Mucosa of stomach (tissue), 1 donor: Measurements from ENCODE around the gene REEP1.

Source experiments
- H3K27me3 ChIP-seq: one replicate; pipeline ENCODE4 v1.7.0; 2013; ENCODE audit warnings: mild to moderate bottlenecking, low read length; ENCODE audit not compliant: control insufficient read depth, insufficient read depth
- H3K36me3 ChIP-seq: one replicate; pipeline ENCODE4 v1.7.0; 2013; ENCODE audit warnings: low read length; ENCODE audit not compliant: control insufficient read depth, insufficient read depth
- H3K4me1 ChIP-seq: one replicate; pipeline ENCODE4 v1.7.0; 2013; ENCODE audit warnings: mild to moderate bottlenecking, low read length; ENCODE audit not compliant: control insufficient read depth, insufficient read depth
- H3K4me3 ChIP-seq: one replicate; pipeline ENCODE4 v1.7.0; 2013; ENCODE audit warnings: low read length
- H3K9ac ChIP-seq: one replicate; pipeline ENCODE4 v1.7.0; 2013; ENCODE audit warnings: mild to moderate bottlenecking, low read length, moderate library complexity
- H3K9me3 ChIP-seq: one replicate; pipeline ENCODE4 v1.7.0; 2013; ENCODE audit warnings: mild to moderate bottlenecking, low read length, moderate library complexity; ENCODE audit not compliant: control insufficient read depth
- donor health status: Pancreatic carcinoma.

The REEP1 gene

DNA sequence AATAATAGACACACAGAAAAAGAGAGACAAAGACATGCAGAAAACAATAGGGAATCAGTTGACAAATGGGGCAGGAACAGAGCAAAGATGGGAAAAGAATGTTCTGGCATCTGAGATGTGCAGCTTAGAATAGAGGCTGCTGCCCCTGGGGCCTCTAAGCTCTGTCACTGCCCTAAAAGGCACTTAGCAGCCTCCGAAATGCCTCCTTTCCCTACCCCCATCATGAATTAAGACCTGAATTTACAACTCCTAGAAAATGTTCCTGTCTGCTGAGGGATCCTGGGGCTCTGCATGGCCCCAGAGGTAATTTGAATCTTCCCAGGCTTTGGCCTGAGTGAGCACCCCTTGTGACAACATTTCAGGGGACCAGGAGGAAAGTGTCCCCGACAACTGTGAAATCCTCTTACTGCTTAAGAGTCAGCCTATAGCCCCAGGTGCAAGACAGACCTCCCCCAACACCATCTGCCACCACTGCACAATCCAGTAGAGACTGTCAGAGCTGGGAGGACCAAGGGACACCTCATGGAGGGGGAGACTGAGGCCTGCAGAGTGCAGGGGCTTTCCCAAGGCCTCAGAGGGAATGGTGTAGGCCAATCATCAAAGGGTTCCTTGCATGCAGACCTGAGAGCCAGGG is 113.4 kb downstream of the REEP1 start:
- no peak overlapping the region for H3K9ac ChIP-seq
- H3K27me3 ChIP-seq, result no peaks in the 10 kb centered on the region
- H3K4me1 ChIP-seq, result peaks cover 10% of the 10 kb centered on the region

DNA sequence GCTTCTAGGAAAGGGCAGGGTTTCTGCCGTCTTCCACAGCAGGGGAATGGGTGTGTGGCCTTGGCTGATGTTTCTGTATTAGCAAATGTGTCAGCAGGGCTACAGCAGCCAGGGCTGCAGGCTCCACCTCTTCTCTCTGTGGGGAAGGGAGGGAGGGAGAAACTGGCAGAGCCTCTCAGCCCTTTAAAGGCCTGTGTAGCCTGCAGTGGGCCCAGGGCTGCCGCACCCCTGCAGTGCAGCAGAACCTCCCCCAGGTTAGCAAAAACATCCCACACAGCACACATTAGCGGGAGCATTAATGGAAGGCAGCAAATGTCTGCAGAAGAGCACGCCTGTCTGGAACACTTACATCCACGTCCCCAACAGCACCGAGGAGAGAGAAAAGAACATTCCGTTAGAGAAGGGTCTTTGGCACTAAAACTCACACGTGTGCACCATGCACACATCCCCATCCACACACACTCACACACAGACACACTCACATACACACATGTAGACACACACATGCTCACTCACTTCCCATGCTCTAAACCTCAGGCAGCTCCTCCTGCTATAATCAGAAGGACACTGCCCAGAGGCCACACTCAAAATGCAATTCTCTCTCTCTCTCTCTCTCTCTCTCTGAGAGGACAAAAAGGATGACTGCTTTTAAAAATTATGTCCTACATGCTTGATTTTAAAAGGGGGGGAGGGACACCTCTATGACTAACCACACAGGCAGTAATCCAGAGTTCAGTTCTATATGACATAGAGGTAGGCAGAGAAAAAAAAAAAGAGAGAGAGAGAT is 114.1 kb downstream of the REEP1 start:
- Histone ChIP-seq H3K4me1 (peaks cover 10% of the 10 kb centered on the region), H3K9ac (no peak overlapping the region)

More for the DNA sequence above, 113.4 kb downstream of the REEP1 start:
- no peak overlapping the region for H3K4me3 ChIP-seq
- no peaks in the 10 kb centered on the region for H3K36me3 ChIP-seq
- no peaks in the 10 kb centered on the region for H3K9me3 ChIP-seq

DNA sequence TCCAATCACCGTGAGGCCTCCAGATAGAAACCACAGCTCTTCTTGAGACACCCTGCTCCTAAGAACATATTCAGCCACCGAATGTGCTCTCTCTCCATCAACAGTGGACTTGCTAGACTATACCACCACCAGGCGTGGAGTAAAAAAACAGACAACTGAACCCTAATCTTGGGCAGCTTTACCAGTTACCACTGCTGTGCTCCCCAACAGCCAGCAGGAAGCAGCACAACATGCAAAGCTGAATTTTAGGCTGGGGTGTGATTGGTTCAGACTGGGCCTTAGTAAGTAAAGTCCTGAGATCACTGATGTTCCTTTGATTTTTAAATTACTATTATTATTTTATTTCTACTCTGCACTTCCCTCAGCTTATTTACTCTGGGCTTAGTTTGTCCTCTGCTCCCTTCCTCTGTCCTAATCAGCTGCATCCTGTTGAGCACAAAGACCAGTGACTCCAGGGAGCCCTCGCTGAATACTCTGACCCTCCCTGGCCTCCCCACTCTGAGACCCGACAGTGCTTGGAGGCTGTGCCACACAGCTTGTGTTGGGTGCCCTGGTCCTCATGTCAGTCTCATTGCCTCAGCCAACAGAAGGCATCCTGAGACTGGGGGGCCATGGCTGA is 116.3 kb downstream of the REEP1 start:
- no peak overlapping the region for H3K4me3 ChIP-seq
- H3K4me1 ChIP-seq, result peaks cover 10% of the 10 kb centered on the region
- H3K9ac ChIP-seq, result no peak overlapping the region
- H3K36me3 ChIP-seq, result no peaks in the 10 kb centered on the region
- no peaks in the 10 kb centered on the region for H3K9me3 ChIP-seq
- no peaks in the 10 kb centered on the region for H3K27me3 ChIP-seq

More for the DNA sequence above, 114.1 kb downstream of the REEP1 start:
- H3K4me3 ChIP-seq, result no peak overlapping the region
- no peaks in the 10 kb centered on the region for H3K27me3 ChIP-seq
- no peaks in the 10 kb centered on the region for H3K9me3 ChIP-seq
- H3K36me3 ChIP-seq, result no peaks in the 10 kb centered on the region

DNA sequence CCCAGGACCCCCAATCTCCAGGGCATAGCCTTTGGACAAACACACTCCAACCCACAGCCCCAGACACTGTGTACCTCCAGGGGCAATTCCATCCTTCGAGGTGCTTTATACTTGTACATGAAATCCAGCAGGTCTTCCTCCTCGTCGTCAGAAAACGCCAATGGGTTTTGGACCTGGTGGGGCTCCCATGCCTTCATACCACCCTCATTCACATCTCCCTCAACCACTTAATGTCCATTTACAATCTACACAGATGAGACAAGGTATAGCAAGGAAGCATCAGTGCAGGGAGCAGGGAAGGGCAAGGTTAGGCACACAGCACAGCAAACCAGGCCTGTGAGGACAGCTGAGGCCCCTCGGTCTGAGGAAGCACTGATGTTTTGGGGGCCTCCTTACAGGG is 117.5 kb downstream of the REEP1 start:
- Histone ChIP-seq H3K36me3 (no peaks in the 10 kb centered on the region), H3K4me3 (no peak overlapping the region), H3K9ac (no peak overlapping the region), H3K4me1 (peaks cover 16% of the 10 kb centered on the region), H3K9me3 (no peaks in the 10 kb centered on the region), H3K27me3 (no peaks in the 10 kb centered on the region)

DNA sequence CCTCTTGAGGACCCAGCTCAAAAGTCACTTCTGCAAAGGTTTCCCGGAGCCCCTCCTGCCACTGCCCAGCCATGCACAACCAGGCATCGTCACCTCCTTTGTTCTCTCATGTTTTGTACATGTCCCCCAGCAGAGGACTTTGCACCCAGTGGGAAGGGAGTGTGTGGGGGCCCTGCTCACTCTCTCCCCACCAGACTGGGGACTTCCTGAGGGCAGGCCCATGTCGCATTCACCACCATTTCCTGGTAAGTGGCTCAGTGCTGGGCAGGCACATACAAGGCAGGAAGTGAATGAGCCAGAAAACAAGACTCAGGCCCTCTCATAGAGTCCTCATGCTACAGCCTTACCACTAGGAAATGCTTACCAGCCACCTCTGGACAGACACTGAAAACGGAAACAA is 119.3 kb downstream of the REEP1 start:
- H3K27me3 ChIP-seq, result no peaks in the 10 kb centered on the region
- no peaks in the 10 kb centered on the region for H3K36me3 ChIP-seq
- H3K4me3 ChIP-seq, result no peak overlapping the region
- H3K4me1 ChIP-seq, result peaks cover 26% of the 10 kb centered on the region
- no peak overlapping the region for H3K9ac ChIP-seq
- H3K9me3 ChIP-seq, result no peaks in the 10 kb centered on the region

DNA sequence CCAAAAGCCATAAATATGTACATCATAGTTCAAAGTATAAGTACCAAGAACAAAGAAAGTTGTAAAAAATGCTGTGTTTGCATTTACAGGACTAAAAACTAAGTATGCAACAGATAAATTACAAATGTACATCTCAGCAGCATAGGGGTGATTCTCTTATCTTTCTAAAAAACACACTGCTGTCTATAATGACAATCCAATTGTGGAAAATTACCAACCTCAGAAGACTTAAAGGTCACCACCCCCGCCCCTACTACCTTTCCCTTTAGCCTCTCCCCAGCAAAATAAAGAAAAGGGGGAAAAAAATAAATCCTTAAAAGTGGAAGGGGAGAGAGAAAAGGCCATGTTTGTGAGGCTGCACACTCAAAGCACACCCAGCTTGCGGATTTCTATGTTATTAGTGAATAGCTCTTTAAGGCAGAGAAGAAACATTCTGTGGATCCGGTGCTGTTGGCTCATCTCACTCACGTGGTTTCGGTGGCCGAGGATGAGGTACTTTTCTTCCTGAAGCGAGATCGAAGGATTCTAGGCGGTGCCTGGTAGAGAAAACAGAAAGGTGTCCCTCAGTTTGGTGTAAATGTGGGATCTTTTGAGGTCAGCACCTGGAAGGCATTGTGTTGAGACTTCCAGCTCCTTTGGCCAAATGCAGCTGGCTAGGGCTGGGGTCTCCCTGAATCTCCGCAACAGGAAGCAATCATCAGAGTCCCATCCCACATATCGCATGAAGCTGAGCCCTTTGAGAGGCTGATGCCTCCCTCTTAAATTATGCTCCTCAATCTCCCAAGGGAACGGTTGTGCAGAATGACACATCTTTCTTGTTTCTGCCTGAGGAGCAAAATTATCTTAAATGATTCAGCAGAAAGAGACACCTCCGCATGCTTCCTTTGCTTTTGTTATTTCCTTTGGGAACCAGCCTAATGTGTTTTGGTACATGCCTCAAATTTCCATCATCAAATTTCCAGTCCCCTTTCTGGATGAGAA is 120.6 kb downstream of the REEP1 start:
- Histone ChIP-seq H3K9ac (no peak overlapping the region), H3K36me3 (no peaks in the 10 kb centered on the region), H3K4me1 (peaks cover 23% of the 10 kb centered on the region), H3K9me3 (no peaks in the 10 kb centered on the region), H3K4me3 (no peak overlapping the region), H3K27me3 (no peaks in the 10 kb centered on the region)

DNA sequence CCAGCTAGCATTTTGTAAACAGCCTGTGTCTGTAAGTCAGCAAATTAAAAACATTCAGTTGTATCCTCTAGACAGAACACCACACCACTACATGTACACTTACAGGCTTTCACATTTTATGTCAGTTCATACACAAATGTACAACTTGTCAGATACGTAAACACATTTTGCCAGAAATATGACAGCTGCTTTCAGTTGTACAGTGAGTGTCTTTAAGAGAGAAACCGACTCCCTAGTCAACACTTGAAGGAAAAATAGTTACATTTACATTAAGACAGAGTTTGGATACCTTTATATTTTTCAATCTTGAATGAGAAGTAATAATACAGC is 123.0 kb downstream of the REEP1 start:
- Histone ChIP-seq H3K4me1 (peaks cover 32% of the 10 kb centered on the region), H3K4me3 (no peak overlapping the region), H3K27me3 (no peaks in the 10 kb centered on the region), H3K9me3 (no peaks in the 10 kb centered on the region), H3K9ac (no peak overlapping the region), H3K36me3 (no peaks in the 10 kb centered on the region)

DNA sequence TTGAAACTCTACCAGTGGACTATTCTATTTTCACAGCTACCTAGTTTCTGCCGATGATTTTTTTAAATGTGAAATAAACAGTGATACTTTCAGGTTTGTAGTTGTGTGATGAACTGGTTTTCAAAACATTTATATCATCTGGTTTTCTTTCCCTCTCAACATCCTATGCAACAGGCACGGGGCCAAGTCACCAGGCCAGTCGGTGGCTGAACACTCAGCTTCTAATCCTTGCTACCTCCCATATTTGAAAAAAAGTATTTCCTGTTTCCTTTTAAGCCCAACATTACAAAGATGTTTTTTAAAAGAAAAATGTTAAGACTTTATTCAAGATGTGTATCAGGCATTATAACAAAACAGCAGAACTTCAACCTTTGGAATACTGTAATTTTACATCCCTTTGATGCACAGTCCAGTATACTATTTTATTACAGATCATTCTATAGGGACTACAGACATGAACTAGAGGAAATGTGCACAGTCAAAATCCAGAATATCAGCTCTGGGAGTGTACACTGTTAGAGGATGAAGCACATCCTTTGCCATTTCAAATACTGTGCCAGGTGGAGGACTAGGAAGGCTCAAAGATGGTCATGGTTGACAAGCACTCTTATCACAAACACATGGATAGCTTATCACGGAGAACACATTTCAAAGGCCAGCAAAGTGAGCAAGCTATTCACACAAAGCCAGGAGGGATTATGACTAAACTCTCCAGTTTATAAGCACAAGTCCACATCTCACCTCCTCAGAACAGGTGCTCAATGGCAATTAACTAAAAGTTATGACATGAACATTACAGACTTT is 123.5 kb downstream of the REEP1 start:
- no peaks in the 10 kb centered on the region for H3K36me3 ChIP-seq
- H3K27me3 ChIP-seq, result no peaks in the 10 kb centered on the region
- H3K9ac ChIP-seq, result no peak overlapping the region
- H3K4me3 ChIP-seq, result no peak overlapping the region
- H3K9me3 ChIP-seq, result no peaks in the 10 kb centered on the region
- H3K4me1 ChIP-seq, result peaks cover 32% of the 10 kb centered on the region

DNA sequence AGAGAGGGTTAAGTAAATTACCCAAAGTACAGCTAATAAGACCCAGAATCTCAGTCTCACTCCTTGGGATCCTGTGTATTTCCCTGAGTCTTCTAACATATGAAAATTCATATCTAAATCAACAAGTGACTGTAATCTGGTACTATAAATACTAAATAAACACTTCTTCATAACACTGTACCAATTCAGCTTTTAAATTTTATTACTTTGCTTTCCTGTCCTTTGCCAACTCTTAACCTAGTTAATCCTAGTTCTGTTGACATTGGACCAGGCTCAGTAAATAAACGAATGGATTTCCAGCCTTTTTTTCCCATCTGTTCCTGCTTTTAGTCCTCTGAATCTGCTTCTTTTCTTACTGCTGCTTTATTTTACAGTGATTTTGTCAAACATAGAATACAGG is 124.4 kb downstream of the REEP1 start:
- no peaks in the 10 kb centered on the region for H3K36me3 ChIP-seq
- no peak overlapping the region for H3K4me3 ChIP-seq
- no peak overlapping the region for H3K9ac ChIP-seq

DNA sequence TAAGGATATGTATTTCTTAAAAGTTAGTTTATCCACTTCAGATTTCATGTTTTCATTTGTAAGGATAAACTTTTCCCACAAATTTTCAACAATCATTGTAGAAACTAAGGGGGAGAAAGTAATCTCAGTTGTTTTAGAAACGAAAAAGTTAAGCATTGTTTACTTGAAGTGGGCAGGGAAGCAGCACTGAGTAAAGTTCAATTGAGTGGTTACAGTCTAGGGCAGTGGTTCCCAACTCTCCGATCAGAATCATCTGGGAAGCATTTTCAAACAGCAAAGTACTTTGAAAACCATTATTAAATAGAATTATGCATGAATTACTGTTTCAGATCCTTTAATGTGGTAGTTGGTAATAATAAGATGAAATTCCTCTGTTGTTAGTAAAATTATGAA is 125.6 kb downstream of the REEP1 start:
- Histone ChIP-seq H3K36me3 (no peaks in the 10 kb centered on the region), H3K4me1 (peaks cover 32% of the 10 kb centered on the region), H3K27me3 (no peaks in the 10 kb centered on the region), H3K9me3 (no peaks in the 10 kb centered on the region), H3K9ac (no peak overlapping the region), H3K4me3 (no peak overlapping the region)

More for the DNA sequence above, 124.4 kb downstream of the REEP1 start:
- peaks cover 32% of the 10 kb centered on the region for H3K4me1 ChIP-seq
- no peaks in the 10 kb centered on the region for H3K9me3 ChIP-seq
- no peaks in the 10 kb centered on the region for H3K27me3 ChIP-seq
